Heart left ventricle (tissue), 13 donors: Measurements from ENCODE around the gene NMB.

Source experiments
- POLR2A ChIP-seq, 2 donors: fragments of 450-650 bp; IDR thresholded peaks; one replicate each; pipeline ENCODE4 v1.6.1; 2017; ENCODE audit warnings: antibody characterized with exemption in 2 of 2, mild to moderate bottlenecking in 2 of 2, moderate library complexity in 2 of 2
- TF ChIP-seq, protein P1 (sequence below), 12 donors: fragments of 200-600 bp; sonication (generic) in 4 of 12; IDR thresholded peaks; one replicate each; pipeline versions ENCODE4 v1.5.0 to v1.8.0; 2018 to 2022; ENCODE audit warnings: antibody characterized with exemption in 12 of 12, mild to moderate bottlenecking in 5 of 12
- donor health status: ischemic (EF 13 %, LVEDD 7.1; RV severe dilation, severe dysfunction).
- donor health status: DM: no; HTN: yes; CAD: no.
- donor health status: DM: no; HTN: no; CAD: no.
- donor health status: ischemic (EF 25% LVEDD 6.9; RV normal size, moderate dysfunction).
- donor health status: ischemic (EF 25% LVEDD 5.7; RV mildly dilated, moderate dysfunction).
- donor health status: ischemic (EF 35%, LVEDD 5.7; RV mildly dilated, moderate dysfunction).
- donor health status: nonischemic (EF 11% LVEDD 7.7; RV severe dilation, severe dysfunction).
- donor health status: DM: yes; HTN: yes; CAD: no.
- donor health status: PGD.
- donor health status: ischemic (EF 29% LVEDD 5.4; RV normal size, mild dysfunction).
- donor health status: nonischemic (EF 23%, LVEDD 6.1; RV moderate dilation, normal function).

DNA sequence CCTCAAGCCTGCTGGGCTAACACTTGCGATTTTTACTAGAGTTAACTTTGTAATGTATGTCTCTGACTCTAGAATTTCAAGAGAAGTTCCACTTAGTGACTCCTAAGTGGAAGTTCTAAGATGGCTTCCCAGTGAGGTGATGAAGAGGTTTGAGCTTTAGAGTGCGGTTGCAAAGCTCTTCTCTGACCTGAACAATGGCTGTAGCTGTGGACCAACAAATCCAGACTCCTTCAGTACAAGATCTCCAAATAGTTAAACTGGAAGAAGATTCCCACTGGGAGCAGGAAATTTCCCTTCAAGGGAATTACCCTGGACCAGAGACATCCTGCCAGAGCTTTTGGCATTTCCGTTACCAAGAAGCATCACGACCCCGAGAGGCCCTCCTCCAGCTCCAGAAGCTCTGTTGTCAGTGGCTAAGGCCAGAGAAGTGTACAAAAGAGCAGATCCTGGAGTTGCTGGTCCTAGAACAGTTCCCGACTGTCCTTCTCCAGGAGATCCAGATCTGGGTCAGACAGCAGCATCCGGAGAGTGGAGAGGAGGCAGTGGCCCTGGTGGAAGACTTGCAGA is 26.2 kb downstream of the NMB start:
- TF ChIP-seq POLR2A (IDR thresholded peaks at IDR 0.05): no peak
- TF ChIP-seq, protein P1, sequence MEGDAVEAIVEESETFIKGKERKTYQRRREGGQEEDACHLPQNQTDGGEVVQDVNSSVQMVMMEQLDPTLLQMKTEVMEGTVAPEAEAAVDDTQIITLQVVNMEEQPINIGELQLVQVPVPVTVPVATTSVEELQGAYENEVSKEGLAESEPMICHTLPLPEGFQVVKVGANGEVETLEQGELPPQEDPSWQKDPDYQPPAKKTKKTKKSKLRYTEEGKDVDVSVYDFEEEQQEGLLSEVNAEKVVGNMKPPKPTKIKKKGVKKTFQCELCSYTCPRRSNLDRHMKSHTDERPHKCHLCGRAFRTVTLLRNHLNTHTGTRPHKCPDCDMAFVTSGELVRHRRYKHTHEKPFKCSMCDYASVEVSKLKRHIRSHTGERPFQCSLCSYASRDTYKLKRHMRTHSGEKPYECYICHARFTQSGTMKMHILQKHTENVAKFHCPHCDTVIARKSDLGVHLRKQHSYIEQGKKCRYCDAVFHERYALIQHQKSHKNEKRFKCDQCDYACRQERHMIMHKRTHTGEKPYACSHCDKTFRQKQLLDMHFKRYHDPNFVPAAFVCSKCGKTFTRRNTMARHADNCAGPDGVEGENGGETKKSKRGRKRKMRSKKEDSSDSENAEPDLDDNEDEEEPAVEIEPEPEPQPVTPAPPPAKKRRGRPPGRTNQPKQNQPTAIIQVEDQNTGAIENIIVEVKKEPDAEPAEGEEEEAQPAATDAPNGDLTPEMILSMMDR (IDR thresholded peaks at IDR 0.05): no peak
